HAP-1 (cell line): ENCODE results near the gene RALGPS1.
"Not testable (repeated sequence)": the region's sequence is repeated elsewhere in the genome, so short reads cannot be mapped to it uniquely, and the experiment has no call there.

Source experiments
- DNase-seq, 2 experiments: peaks; one replicate each; pipeline ENCODE4 v3.0.0-alpha.2; 2016 to 2020; ENCODE audit warnings: low spot score in 2 of 2
- H3K27me3 ChIP-seq: fragments of 250-450 bp; sonication (Bioruptor Pico); 2 replicates; pipeline ENCODE4 v1.5.1; 2020; ENCODE audit warnings: low read depth, mild to moderate bottlenecking, moderate library complexity
- H3K36me3 ChIP-seq: fragments of 250-450 bp; sonication (Bioruptor Pico); replicated peaks from 2 replicates; pipeline ENCODE4 v1.5.1; 2020; ENCODE audit warnings: mild to moderate bottlenecking
- H3K4me1 ChIP-seq: fragments of 250-450 bp; sonication (Bioruptor Pico); 2 replicates; pipeline ENCODE4 v1.5.1; 2020; ENCODE audit warnings: mild to moderate bottlenecking
- H3K4me3 ChIP-seq: fragments of 250-450 bp; sonication (Bioruptor Pico); 2 replicates; pipeline ENCODE4 v1.5.1; 2020; ENCODE audit warnings: mild to moderate bottlenecking, moderate library complexity
- H3K9me3 ChIP-seq: fragments of 250-450 bp; sonication (Bioruptor Pico); 2 replicates; pipeline ENCODE4 v1.5.1; 2020; ENCODE audit warnings: mild to moderate bottlenecking, moderate library complexity
- in situ Hi-C: fragments of 300-500 bp; cut with MboI; formaldehyde crosslinking; loops from 3 replicates; pipeline ENCODE4 v1.14.3; 2020; ENCODE audit warnings: low sequenced_read_pairs, inconsistent platforms, mixed read lengths

The RALGPS1 gene

GRCh38 chr9:126992427-126992826 lies 77.8 kb downstream of the RALGPS1 start:
- in situ Hi-C loops = no loop called here

GRCh38 chr9:126999315-127000068 lies 84.9 kb downstream of the RALGPS1 start:
- H3K9me3 ChIP-seq = no peaks in the 10 kb centered on the region
- no peaks in the 10 kb centered on the region for H3K36me3 ChIP-seq
- DNase-seq = no peak
- H3K4me3 ChIP-seq = no peak overlapping the region
- no peaks in the 10 kb centered on the region for H3K27me3 ChIP-seq
- in situ Hi-C loops = no loop called here
- no peaks in the 10 kb centered on the region for H3K4me1 ChIP-seq

More at GRCh38 chr9:126992427-126992826, 77.8 kb downstream of the RALGPS1 start:
- Histone ChIP-seq H3K27me3 (no peaks in the 10 kb centered on the region), H3K4me3 (no peak overlapping the region), H3K36me3 (no peaks in the 10 kb centered on the region), H3K9me3 (peaks cover 2% of the 10 kb centered on the region; the same call in 1 of the 2 replicates), H3K4me1 (no peaks in the 10 kb centered on the region)
- DNase-seq = no peak

GRCh38 chr9:127004946-127005769 lies 90.6 kb downstream of the RALGPS1 start:
- no peaks in the 10 kb centered on the region for H3K9me3 ChIP-seq
- in situ Hi-C loops = no loop called here
- no peak for DNase-seq
- H3K4me3 ChIP-seq = no peak overlapping the region
- no peaks in the 10 kb centered on the region for H3K4me1 ChIP-seq
- no peaks in the 10 kb centered on the region for H3K27me3 ChIP-seq
- H3K36me3 ChIP-seq = no peaks in the 10 kb centered on the region

- H3K4me1 ChIP-seq = no peaks in the 10 kb centered on the region
- in situ Hi-C loops = no loop called here
- no peaks in the 10 kb centered on the region for H3K9me3 ChIP-seq
- H3K27me3 ChIP-seq = no peaks in the 10 kb centered on the region
- DNase-seq = no peak
- no peak overlapping the region for H3K4me3 ChIP-seq
- H3K36me3 ChIP-seq = no peaks in the 10 kb centered on the region
Observed at GRCh38 chr9:127005770-127006314, 91.3 kb downstream of the RALGPS1 start.

GRCh38 chr9:127007638-127008037 lies 93.1 kb downstream of the RALGPS1 start:
- in situ Hi-C loops = no loop called here
- no peaks in the 10 kb centered on the region for H3K4me1 ChIP-seq
- H3K4me3 ChIP-seq = no peak overlapping the region
- H3K36me3 ChIP-seq = no peaks in the 10 kb centered on the region
- no peaks in the 10 kb centered on the region for H3K27me3 ChIP-seq
- no peak for DNase-seq
- no peaks in the 10 kb centered on the region for H3K9me3 ChIP-seq

GRCh38 chr9:127008076-127008475 lies 93.5 kb downstream of the RALGPS1 start:
- Histone ChIP-seq H3K4me1 (no peaks in the 10 kb centered on the region), H3K4me3 (no peak overlapping the region), H3K27me3 (no peaks in the 10 kb centered on the region), H3K9me3 (no peaks in the 10 kb centered on the region), H3K36me3 (no peaks in the 10 kb centered on the region)
- in situ Hi-C loops = no loop called here
- DNase-seq = no peak

- DNase-seq = no peak
- in situ Hi-C loops = no loop called here
- Histone ChIP-seq H3K4me1 (no peaks in the 10 kb centered on the region), H3K4me3 (no peak overlapping the region), H3K27me3 (no peaks in the 10 kb centered on the region), H3K36me3 (no peaks in the 10 kb centered on the region), H3K9me3 (no peaks in the 10 kb centered on the region)
Observed at GRCh38 chr9:127011772-127012171, 97.2 kb downstream of the RALGPS1 start.

- no peak overlapping the region for H3K4me3 ChIP-seq
- H3K36me3 ChIP-seq = no peaks in the 10 kb centered on the region
- no peak for DNase-seq
- H3K27me3 ChIP-seq = no peaks in the 10 kb centered on the region
- no peaks in the 10 kb centered on the region for H3K4me1 ChIP-seq
- no peaks in the 10 kb centered on the region for H3K9me3 ChIP-seq
- in situ Hi-C loops = no loop called here
Observed at GRCh38 chr9:127012250-127012649, 97.7 kb downstream of the RALGPS1 start.

GRCh38 chr9:127013597-127013996 lies 99.0 kb downstream of the RALGPS1 start:
- Histone ChIP-seq H3K36me3 (no peaks in the 10 kb centered on the region), H3K27me3 (no peaks in the 10 kb centered on the region), H3K9me3 (no peaks in the 10 kb centered on the region), H3K4me3 (no peak overlapping the region), H3K4me1 (no peaks in the 10 kb centered on the region)
- DNase-seq = no peak
- in situ Hi-C loops = no loop called here

GRCh38 chr9:127014216-127014909 lies 99.8 kb downstream of the RALGPS1 start:
- no peaks in the 10 kb centered on the region for H3K36me3 ChIP-seq
- in situ Hi-C loops = no loop called here
- no peaks in the 10 kb centered on the region for H3K27me3 ChIP-seq
- H3K4me3 ChIP-seq = no peak overlapping the region
- DNase-seq = peak in 1 of 2 experiments; percentile 18
- H3K4me1 ChIP-seq = no peaks in the 10 kb centered on the region
- H3K9me3 ChIP-seq = no peaks in the 10 kb centered on the region

GRCh38 chr9:127014910-127015540 lies 100.4 kb downstream of the RALGPS1 start:
- H3K27me3 ChIP-seq = no peaks in the 10 kb centered on the region
- peak; percentile 34 to 49 for DNase-seq
- in situ Hi-C loops = no loop called here

GRCh38 chr9:127015921-127016512 lies 101.4 kb downstream of the RALGPS1 start:
- no peaks in the 10 kb centered on the region for H3K4me1 ChIP-seq

More at GRCh38 chr9:127014910-127015540, 100.4 kb downstream of the RALGPS1 start:
- Histone ChIP-seq H3K9me3 (no peaks in the 10 kb centered on the region), H3K4me1 (no peaks in the 10 kb centered on the region), H3K4me3 (no peak overlapping the region), H3K36me3 (no peaks in the 10 kb centered on the region)

GRCh38 chr9:127017979-127018378 lies 103.4 kb downstream of the RALGPS1 start:
- H3K4me3 ChIP-seq = not testable (repeated sequence)

More at GRCh38 chr9:127015921-127016512, 101.4 kb downstream of the RALGPS1 start:
- H3K36me3 ChIP-seq = no peaks in the 10 kb centered on the region
- no peaks in the 10 kb centered on the region for H3K9me3 ChIP-seq
- in situ Hi-C loops = no loop called here
- H3K4me3 ChIP-seq = no peak overlapping the region
- no peaks in the 10 kb centered on the region for H3K27me3 ChIP-seq
- no peak for DNase-seq

More at GRCh38 chr9:127017979-127018378, 103.4 kb downstream of the RALGPS1 start:
- H3K9me3 ChIP-seq, H3K27me3 ChIP-seq, H3K36me3 ChIP-seq, H3K4me1 ChIP-seq, in situ Hi-C loops, DNase-seq: not testable (repeated sequence)
